Left forelimb (tissue), 1 donor: ENCODE measurements around the gene CELF4.

Experiments used
- DNase-seq: peaks from one replicate; pipeline ENCODE4 v3.0.0-alpha.2; 2018; ENCODE audit warnings: low spot score

The CELF4 gene

DNA sequence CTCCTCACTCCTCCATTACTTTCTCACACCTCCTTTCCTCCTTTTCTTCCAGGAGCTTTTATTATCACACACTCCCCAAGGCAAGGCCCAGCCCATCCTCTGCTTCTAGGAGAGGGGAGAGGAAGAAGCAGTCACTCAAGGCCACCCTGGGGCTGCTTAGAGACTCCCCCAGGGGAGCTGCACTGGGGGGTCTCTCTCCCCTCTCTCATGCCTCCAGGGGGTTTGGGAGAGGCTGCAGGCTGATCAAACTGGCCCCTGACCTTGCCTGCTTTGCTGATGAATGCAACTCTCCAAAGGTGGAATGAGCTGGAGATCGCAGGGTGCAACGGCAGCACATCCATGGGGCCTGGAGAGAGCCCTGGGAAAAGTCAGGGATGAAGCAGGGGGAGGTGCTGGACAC is 216.9 kb downstream of the CELF4 start:
- no peak for DNase-seq

GRCh38 chr18:37346048-37346447 is 219.6 kb downstream of the CELF4 start:
- DNase-seq = no peak

DNA sequence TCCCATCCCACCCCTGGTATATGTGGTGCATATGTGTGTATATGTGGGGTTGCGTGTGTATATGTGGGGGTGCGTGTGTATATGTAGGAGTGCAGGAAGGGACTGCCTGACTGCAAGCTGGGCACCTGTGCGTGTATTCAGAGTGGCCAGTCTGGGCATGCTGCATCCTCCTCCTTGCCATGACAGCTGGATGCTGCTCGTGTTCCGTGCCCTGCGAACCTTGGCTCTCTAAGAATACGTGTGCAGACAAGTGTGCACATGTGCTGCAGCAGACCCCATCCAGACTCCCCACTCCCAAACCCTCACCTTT is 222.1 kb downstream of the CELF4 start:
- no peak for DNase-seq

- DNase-seq = no peak
Observed at GRCh38 chr18:37341473-37342086, 224.0 kb downstream of the CELF4 start.

DNA sequence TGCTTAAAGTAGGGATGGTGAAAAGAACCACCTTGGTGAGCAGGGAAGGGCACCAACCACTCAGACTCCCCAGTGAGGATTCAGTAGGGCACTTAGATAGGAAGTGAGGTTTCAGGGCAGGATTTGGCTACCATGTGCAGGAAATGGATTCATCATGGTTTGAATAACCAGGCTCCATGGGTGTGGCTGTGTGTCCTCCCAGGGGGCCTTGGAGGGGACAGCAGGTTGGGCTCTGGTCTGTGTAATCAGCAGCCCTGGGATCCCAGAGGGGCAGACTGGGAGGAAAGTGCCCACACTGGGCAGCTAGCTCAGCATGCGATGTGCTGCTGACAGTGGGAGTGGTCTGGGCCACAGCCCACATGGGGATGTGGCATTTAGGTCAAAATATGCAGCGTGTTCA is 224.6 kb downstream of the CELF4 start:
- no peak for DNase-seq

GRCh38 chr18:37339701-37340215 is 225.8 kb downstream of the CELF4 start:
- no peak for DNase-seq

DNA sequence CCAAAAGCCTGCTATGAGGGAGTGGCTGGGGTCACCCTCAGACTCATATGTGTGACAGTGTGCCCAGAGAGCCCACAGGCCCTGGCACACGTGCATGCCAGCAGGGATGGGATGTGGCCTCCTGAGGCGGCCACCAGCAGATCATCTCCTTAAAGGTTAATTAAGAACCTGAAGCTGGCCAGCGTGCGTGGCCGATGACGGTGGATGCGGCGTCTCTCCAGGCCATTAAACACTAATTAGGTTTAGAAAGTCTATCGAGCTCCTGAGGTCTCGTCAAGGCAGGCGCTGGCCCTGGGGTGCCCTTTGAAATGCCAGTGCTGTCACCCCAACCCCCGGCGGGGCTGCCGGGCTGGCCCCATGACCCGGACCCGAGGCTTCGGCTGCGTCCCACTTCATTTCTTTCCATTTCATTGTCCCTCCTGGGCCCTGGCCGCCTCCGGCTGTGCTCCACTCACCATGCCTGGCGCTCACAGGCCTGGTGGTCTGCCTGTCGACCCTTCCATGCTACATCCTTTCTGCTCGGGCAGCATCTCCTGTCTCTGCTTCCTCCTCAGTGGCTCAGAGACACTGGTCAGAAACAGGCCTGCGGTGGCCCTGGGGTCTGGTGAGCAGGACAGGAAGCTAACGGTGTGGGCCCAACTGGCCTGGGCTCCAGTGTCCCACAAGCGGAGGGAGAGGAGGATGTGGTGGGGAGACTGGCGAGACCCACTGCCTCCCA is 228.9 kb downstream of the CELF4 start:
- no peak for DNase-seq

DNA sequence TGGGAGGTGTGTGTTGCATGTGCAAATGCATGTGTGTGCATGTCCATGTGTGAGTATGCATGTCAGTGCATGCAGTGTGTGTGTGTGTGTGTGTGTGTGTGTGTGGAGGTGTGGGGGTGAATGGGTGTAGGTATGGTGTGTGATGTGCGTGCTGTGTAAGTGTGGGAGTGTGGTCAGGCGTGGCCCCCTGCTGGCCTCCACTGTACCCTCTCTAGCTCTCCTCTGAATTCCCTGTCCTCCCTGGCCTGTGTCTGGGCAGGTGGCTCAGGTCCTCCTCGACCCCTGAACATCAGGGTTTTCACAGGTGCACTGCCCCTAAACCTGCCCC is 230.2 kb downstream of the CELF4 start:
- no peak for DNase-seq

DNA sequence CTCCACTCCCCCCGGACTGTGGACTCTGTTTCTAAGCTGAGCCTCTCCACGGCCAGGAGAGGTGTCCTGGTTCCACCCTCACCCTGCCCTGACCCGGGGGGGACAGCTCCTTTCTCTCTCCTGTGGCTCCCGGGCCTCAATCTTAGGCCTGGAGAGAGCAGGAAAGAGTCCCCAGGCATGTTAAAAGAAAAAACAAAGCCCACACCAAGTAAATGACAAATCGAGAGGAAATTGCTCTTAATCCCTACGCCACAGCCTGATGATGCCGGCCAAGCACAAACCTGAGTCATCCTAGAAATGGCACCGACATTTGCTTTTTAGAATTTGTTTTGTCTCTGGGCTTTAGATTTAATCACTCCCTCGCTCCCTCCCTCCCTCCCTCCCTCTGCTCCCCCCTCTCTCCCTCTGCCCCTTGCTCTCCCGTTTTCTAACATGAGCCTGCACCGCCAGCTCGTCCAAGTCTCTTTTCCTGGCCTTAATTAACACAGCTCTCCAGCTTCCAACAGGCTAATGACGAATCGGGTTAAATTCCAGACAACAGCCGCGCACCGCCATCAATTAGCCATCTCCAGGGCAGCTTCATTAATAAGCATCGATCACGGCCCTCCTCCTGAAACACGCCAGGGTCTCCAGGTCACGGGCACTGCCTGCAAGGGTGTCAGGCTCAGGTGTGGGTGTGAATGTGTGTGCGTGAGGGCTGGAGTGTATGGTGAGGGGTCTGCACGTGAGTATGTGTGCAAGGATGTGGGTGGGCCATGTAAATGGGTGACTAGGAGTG is 230.8 kb downstream of the CELF4 start:
- DNase-seq = no peak

GRCh38 chr18:37332628-37333420 is 232.8 kb downstream of the CELF4 start:
- no peak for DNase-seq

- DNase-seq = no peak
Observed at GRCh38 chr18:37332219-37332618, 233.4 kb downstream of the CELF4 start.

- no peak for DNase-seq
Observed at GRCh38 chr18:37330173-37330572, 235.4 kb downstream of the CELF4 start.

- DNase-seq = no peak
Observed at GRCh38 chr18:37328946-37329719, 236.5 kb downstream of the CELF4 start.

DNA sequence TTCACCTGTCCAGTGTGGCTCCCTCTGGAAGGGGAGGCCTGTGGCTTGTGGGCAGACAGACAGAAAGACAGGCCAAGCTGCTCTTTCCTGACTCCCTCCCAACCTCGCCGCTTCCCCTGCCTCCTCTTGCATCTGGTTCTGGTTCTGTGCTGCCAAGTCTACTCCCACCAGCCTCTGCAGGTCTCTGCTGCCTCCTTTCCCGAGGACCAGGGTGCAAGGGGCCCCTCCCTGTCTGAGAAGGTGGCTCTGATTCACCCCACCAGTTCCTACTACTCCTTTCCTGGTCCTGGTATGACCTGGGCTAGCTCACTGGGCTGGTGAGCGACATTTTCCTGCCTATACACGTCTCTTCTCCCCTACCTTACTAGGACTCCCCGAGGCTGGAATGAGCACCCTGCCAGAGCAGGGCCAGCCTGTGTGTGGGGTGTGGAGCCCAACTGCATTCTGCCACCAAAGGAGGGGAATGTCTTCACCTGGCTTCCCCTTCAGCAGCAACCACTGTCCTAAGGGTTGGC is 238.5 kb downstream of the CELF4 start:
- DNase-seq = no peak

GRCh38 chr18:37322492-37323035 is 243.0 kb downstream of the CELF4 start:
- DNase-seq = no peak

GRCh38 chr18:37321582-37322491 is 243.8 kb downstream of the CELF4 start:
- DNase-seq = no peak

- no peak for DNase-seq
Observed at GRCh38 chr18:37320317-37320716, 245.3 kb downstream of the CELF4 start.

DNA sequence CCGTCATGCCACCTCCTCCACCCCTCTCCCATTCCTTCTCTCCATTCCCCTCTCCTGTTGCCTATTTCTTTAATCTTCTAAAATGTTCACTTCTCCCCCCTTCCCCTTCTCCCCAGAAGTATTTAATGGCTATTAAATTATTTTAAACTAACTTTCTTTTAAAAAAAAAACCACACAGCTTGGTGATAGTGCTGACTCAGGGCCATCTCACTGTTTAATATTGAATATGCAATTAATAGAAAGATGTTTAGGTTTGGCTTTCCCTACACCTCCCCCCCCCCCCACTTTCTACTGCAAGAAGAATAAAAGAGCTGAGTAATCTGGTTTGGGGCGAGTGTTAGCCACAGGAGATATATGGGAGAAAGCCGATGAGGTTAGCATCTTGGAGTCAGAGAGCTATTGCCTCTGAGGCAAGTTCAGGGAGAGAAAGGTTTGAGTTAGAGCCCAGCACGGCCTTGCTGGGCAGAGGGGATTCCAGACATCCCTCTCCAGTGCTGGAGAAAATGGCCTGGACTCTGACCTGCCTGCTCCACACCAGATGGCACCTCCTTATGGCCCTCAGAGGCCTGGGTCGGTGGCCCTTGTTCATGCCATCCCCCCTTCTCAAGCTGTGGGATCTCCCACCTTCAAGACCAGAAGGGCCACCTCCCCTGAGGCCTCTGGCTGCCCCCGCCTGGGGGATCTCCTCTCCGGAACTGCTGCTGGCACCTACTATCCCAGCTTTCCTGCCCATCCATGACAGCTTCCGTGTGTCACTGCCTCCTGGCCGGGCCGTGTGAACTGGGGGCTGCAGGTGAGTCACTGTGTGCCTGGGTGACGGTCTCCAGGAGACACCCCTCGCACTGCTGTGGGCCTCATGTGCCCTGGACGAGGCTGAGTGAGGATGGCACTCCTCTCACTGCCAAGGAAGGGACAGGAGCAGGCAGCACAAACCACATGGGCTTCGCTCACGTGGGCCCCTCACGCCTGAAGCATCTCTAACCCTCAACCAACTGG is 246.9 kb downstream of the CELF4 start:
- DNase-seq = no peak

DNA sequence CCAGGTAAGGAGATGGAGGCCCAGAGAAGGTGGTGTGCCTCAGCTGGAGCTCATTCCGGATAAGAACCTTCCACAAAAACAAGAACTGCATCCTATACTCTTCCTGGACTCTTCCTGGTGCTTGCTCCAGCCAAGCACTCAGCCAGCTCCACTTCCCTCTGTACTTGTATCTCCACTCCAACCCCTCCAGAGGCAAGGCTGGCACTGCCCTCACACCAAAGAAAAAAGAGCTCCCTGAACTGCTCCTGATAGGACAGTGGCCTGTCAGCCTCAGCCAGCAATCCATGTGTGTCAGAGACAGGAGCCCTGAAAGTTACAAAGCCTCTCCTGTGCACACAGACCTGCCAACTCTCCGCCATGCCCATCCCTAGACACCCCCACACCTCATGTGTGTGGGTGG is 248.1 kb downstream of the CELF4 start:
- no peak for DNase-seq
